ENCODE data around the gene ACBD4. TPM values are rescaled to one million over a fixed set of nuclear protein-coding genes. Genes with fewer than 3 reads are reported as not detected.

ACBD4 gene
- total and polyA plus RNA-seq, 10 of the 15 experiments (the other 5 are each of a cell fraction or from before 2014, with no cell fraction given), result 0.20 to 13.8 (median 6.9) TPM

DNA sequence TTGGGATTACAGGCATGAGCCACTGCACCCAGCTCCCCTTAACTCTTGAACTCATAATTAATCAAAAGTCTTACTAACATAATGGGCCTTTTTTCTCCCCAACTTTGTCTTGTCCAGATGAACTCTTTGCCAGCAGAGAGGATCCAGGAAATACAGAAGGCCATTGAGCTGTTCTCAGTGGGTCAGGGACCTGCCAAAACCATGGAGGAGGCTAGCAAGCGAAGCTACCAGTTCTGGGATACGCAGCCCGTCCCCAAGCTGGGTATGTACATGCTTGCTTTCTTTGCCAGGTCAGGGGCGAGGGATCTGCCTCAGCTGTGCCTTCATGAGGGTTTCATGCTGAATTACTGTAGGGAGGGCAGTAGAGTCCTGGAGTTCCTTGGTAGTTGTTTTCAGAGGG is 49.1 kb upstream of the ACBD4 start:
- no peak overlapping the region for H2AFZ ChIP-seq (ENCODE audit: control insufficient read depth, low read depth, low read length)
- DNase-seq (ENCODE audit: low read depth, low spot score) (no peak), ATAC-seq (no peak), FAIRE-seq (no peak)
- peaks cover 6% of the 10 kb centered on the region for H3K4me1 ChIP-seq (ENCODE audit: control insufficient read depth, insufficient read depth, low read length)
- H3K79me2 ChIP-seq (ENCODE audit: control insufficient read depth, insufficient read depth, low read length), result no peaks in the 10 kb centered on the region
- H3K27ac ChIP-seq (ENCODE audit: control insufficient read depth, insufficient read depth), result no peak overlapping the region
- peaks cover 18 to 40% of the 10 kb centered on the region in 2 experiments for H3K36me3 ChIP-seq (ENCODE audit: control insufficient read depth in 2 of 2, insufficient read depth in 2 of 2, low read length in 1 of 2)
- WGBS (ENCODE audit: insufficient coverage, insufficient replicate concordance, low lambda C conversion rate, missing lambda C conversion rate), result 100% methylated on average over 4 of the region's 4 CpGs
- H3K4me2 ChIP-seq (ENCODE audit: control insufficient read depth, insufficient read depth), result no peak overlapping the region
- no peak overlapping the region for H3K9ac ChIP-seq (ENCODE audit: control insufficient read depth, insufficient read depth, low read length)
- in situ Hi-C loops (cut with MboI) (no loop called here), intact Hi-C loops (cut with micrococcal nuclease; ENCODE audit: unreplicated experiment) (no loop called here)
- CTCF ChIA-PET, result interaction anchor here (0.6 to 3.8 kb wide), 4 partner anchors 13 to 166 kb away, joined by 3 to 23 read pairs (median 4); no protein-coding TSS in a partner anchor
- SMC1A ChIA-PET (ENCODE audit: uncharacterized antibody, unreplicated experiment), result interaction anchor here (0.6 kb wide), 1 partner anchor 15 kb away, joined by 3 read pairs; no protein-coding TSS in a partner anchor
- TF ChIP-seq, protein P1, sequence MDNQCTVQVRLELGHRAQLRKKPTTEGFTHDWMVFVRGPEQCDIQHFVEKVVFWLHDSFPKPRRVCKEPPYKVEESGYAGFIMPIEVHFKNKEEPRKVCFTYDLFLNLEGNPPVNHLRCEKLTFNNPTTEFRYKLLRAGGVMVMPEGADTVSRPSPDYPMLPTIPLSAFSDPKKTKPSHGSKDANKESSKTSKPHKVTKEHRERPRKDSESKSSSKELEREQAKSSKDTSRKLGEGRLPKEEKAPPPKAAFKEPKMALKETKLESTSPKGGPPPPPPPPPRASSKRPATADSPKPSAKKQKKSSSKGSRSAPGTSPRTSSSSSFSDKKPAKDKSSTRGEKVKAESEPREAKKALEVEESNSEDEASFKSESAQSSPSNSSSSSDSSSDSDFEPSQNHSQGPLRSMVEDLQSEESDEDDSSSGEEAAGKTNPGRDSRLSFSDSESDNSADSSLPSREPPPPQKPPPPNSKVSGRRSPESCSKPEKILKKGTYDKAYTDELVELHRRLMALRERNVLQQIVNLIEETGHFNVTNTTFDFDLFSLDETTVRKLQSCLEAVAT (IDR thresholded peaks at IDR 0.05), result no peak
- TF ChIP-seq CHD1 (IDR thresholded peaks at IDR 0.05; ENCODE audit: low read depth, low read length) (no peak), RUNX3 (IDR thresholded peaks at IDR 0.05; ENCODE audit: low read length) (no peak), SMAD1 (IDR thresholded peaks at IDR 0.05; ENCODE audit: low read depth, partially characterized antibody) (no peak), LARP7 (IDR thresholded peaks at IDR 0.05) (no peak), ZSCAN29 (IDR thresholded peaks at IDR 0.05) (no peak), NR2F1 (conservative IDR thresholded peaks at IDR 0.05) (no peak), CHD4 (IDR thresholded peaks at IDR 0.05) (no peak)
- TF ChIP-seq, protein P2, sequence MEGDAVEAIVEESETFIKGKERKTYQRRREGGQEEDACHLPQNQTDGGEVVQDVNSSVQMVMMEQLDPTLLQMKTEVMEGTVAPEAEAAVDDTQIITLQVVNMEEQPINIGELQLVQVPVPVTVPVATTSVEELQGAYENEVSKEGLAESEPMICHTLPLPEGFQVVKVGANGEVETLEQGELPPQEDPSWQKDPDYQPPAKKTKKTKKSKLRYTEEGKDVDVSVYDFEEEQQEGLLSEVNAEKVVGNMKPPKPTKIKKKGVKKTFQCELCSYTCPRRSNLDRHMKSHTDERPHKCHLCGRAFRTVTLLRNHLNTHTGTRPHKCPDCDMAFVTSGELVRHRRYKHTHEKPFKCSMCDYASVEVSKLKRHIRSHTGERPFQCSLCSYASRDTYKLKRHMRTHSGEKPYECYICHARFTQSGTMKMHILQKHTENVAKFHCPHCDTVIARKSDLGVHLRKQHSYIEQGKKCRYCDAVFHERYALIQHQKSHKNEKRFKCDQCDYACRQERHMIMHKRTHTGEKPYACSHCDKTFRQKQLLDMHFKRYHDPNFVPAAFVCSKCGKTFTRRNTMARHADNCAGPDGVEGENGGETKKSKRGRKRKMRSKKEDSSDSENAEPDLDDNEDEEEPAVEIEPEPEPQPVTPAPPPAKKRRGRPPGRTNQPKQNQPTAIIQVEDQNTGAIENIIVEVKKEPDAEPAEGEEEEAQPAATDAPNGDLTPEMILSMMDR (IDR thresholded peaks at IDR 0.05 in 2 of 3, conservative IDR thresholded peaks at IDR 0.05 in 1 of 3; ENCODE audit: control insufficient read depth in 2 of 3, extremely low read depth in 1 of 3, insufficient read depth in 1 of 3, low read depth in 3 of 3, low read length in 3 of 3), result no peak
- TF ChIP-seq, protein P3, sequence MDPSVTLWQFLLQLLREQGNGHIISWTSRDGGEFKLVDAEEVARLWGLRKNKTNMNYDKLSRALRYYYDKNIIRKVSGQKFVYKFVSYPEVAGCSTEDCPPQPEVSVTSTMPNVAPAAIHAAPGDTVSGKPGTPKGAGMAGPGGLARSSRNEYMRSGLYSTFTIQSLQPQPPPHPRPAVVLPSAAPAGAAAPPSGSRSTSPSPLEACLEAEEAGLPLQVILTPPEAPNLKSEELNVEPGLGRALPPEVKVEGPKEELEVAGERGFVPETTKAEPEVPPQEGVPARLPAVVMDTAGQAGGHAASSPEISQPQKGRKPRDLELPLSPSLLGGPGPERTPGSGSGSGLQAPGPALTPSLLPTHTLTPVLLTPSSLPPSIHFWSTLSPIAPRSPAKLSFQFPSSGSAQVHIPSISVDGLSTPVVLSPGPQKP (IDR thresholded peaks at IDR 0.05; ENCODE audit: low read depth, low read length), result no peak
- RAD21 ChIA-PET (ENCODE audit: unreplicated experiment), result interaction anchor here (1.0 kb wide), 1 partner anchor 33 kb away, joined by 3 read pairs; no protein-coding TSS in a partner anchor
- no peak overlapping the region for H3K4me3 ChIP-seq
- H4K20me1 ChIP-seq (ENCODE audit: control insufficient read depth, insufficient read depth), result no peaks in the 10 kb centered on the region
- BruUV-seq (replicated peaks), result no TSS peak
- POLR2A ChIA-PET, result interaction anchor here (1.5 kb wide), 1 partner anchor 25 kb away, joined by 5 read pairs; the partner anchor contains the start of gene NMT1
- H3K9me3 ChIP-seq (replicated peaks; ENCODE audit: control insufficient read depth, insufficient read depth, low read length), result no peaks in the 10 kb centered on the region
- H3K27me3 ChIP-seq (replicated peaks in 1 of 2; ENCODE audit: control insufficient read depth in 2 of 2, insufficient read depth in 2 of 2, low read length in 1 of 2), result no peaks in the 10 kb centered on the region

Measured in GM12878 (cell line).